Endothelial cell of umbilical vein (primary cell): ENCODE results near the gene TAOK1. TPM values are rescaled to one million over a fixed set of nuclear protein-coding genes. Genes with fewer than 3 reads are reported as not detected.

Experiments
- BruUV-seq: library from RNA; stranded (reverse); fragments of 400-500 nt; replicated peaks from 2 replicates; lab custom pipeline; 2021; lab: Mats Ljungman, UMichigan
- CTCF ChIA-PET: fragments of 300-600, 350-600 bp; sonication (Branson Sonifier 250); formaldehyde crosslinking; loops from one replicate; lab custom pipeline; 2021; ENCODE audit warnings: antibody characterized with exemption, inconsistent platforms; lab: Charles Lee
- POLR2A ChIA-PET: fragments of 300-600, 350-600 bp; sonication (Branson Sonifier 250); formaldehyde crosslinking; loops from one replicate; lab custom pipeline; 2021; ENCODE audit warnings: antibody characterized with exemption, inconsistent platforms; lab: Charles Lee
- DNase-seq: peaks from one replicate; pipeline ENCODE4 v3.0.0-alpha.2; 2011; ENCODE audit warnings: low read depth, low spot score
- FAIRE-seq: peaks from 2 replicates; lab custom pipeline; 2011; peaks lifted over from hg19 to GRCh38; lab: Jason Lieb, UNC
- H2AFZ ChIP-seq: 2 replicates; pipeline ENCODE4 v1.6.0; 2012; ENCODE audit warnings: low read depth, low read length, control low read depth, inconsistent platforms
- H3K27ac ChIP-seq: 2 replicates; pipeline ENCODE4 v1.5.1; 2011; ENCODE audit warnings: low read depth, mild to moderate bottlenecking, control low read depth, low read length, moderate library complexity; ENCODE audit not compliant: insufficient read depth
- H3K27me3 ChIP-seq, 2 experiments: 2 replicates each; pipeline versions ENCODE4 v1.6.0 to v1.6.1; 2011; ENCODE audit warnings: low read length in 2 of 2, mixed read lengths in 1 of 2; ENCODE audit not compliant: control insufficient read depth in 2 of 2, insufficient read depth in 2 of 2
- H3K36me3 ChIP-seq, 2 experiments: 2 replicates in 1 of 2; 3 replicates in 1 of 2; pipeline ENCODE4 v1.5.1; 2011; ENCODE audit warnings: low read length in 2 of 2, mild to moderate bottlenecking in 1 of 2, moderate library complexity in 1 of 2; ENCODE audit not compliant: control insufficient read depth in 2 of 2, insufficient read depth in 2 of 2; ENCODE audit errors: extremely low read depth in 1 of 2
- H3K4me1 ChIP-seq: 3 replicates; pipeline ENCODE4 v1.5.1; 2011; ENCODE audit warnings: mild to moderate bottlenecking, low read length; ENCODE audit not compliant: control insufficient read depth, insufficient read depth; ENCODE audit errors: extremely low read depth
- H3K4me2 ChIP-seq: 2 replicates; pipeline ENCODE4 v1.6.1; 2011; ENCODE audit warnings: low read length, control low read depth, mixed read lengths; ENCODE audit not compliant: insufficient read depth
- H3K4me3 ChIP-seq, 3 experiments: fragments of 200-600 bp in 1 of 3; sonication (generic), shearing (Covaris generic) in 1 of 3; replicated peaks in 1 of 3; 2 replicates each; pipeline ENCODE4 v1.5.1; 2011 to 2016; ENCODE audit warnings: control low read depth in 3 of 3, low read length in 3 of 3, mild to moderate bottlenecking in 2 of 3, inconsistent platforms in 1 of 3, low read depth in 1 of 3, moderate library complexity in 1 of 3; ENCODE audit not compliant: insufficient read depth in 1 of 3
- H3K79me2 ChIP-seq: 2 replicates; pipeline ENCODE4 v1.6.0; 2012; ENCODE audit warnings: low read length, inconsistent platforms; ENCODE audit not compliant: control insufficient read depth, insufficient read depth
- H3K9ac ChIP-seq: replicated peaks from 2 replicates; pipeline ENCODE3; 2011; ENCODE audit warnings: low read length, control low read depth; ENCODE audit not compliant: insufficient read depth; ENCODE audit errors: extremely low read depth
- H3K9me1 ChIP-seq: replicated peaks from 3 replicates; pipeline ENCODE4 v1.6.0; 2011; ENCODE audit warnings: mild to moderate bottlenecking, low read length; ENCODE audit not compliant: control insufficient read depth, insufficient read depth; ENCODE audit errors: extremely low read depth
- H3K9me3 ChIP-seq: replicated peaks from 2 replicates; pipeline ENCODE4 v1.5.1; 2012; ENCODE audit warnings: low read length, inconsistent platforms; ENCODE audit not compliant: control insufficient read depth, insufficient read depth
- H4K20me1 ChIP-seq: replicated peaks from 2 replicates; pipeline ENCODE3; 2011; ENCODE audit warnings: mild to moderate bottlenecking, low read length; ENCODE audit not compliant: control insufficient read depth, insufficient read depth; ENCODE audit errors: extremely low read depth
- EZH2 ChIP-seq: IDR thresholded peaks from 2 replicates; pipeline ENCODE4 v1.6.1; 2012; ENCODE audit warnings: borderline replicate concordance, low read depth, mild to moderate bottlenecking, moderate library complexity, low read length, inconsistent platforms; ENCODE audit not compliant: severe bottlenecking
- FOS ChIP-seq: IDR thresholded peaks from 2 replicates; pipeline ENCODE4 v1.6.1; 2011; ENCODE audit warnings: mild to moderate bottlenecking, low read length, moderate library complexity, borderline replicate concordance; ENCODE audit not compliant: insufficient read depth
- GATA2 ChIP-seq: IDR thresholded peaks from 2 replicates; pipeline ENCODE4 v1.7.0; 2011; ENCODE audit warnings: low read depth, mild to moderate bottlenecking, moderate library complexity, mixed read lengths, low read length; ENCODE audit not compliant: insufficient read length, insufficient read depth
- JUN ChIP-seq: IDR thresholded peaks from 2 replicates; pipeline ENCODE4 v1.6.1; 2011; ENCODE audit warnings: borderline replicate concordance, low read depth; ENCODE audit not compliant: insufficient read length, insufficient read depth
- MYC ChIP-seq: IDR thresholded peaks from one replicate; pipeline ENCODE4 v1.6.1; 2011; ENCODE audit warnings: mild to moderate bottlenecking, low read depth, low read length
- POLR2A ChIP-seq: IDR thresholded peaks from 2 replicates; pipeline ENCODE4 v1.6.1; 2012; ENCODE audit warnings: low read depth, mild to moderate bottlenecking, control low read depth, low read length
- POLR2AphosphoS5 ChIP-seq: IDR thresholded peaks from 2 replicates; pipeline ENCODE4 v1.6.1; 2012; ENCODE audit warnings: low read depth, mild to moderate bottlenecking, control low read depth, low read length, moderate library complexity; ENCODE audit not compliant: insufficient read depth
- dilution Hi-C: fragments of 300-500 bp; cut with MboI; formaldehyde crosslinking; loops from one replicate; pipeline ENCODE4 v1.15.0; 2019; ENCODE audit warnings: low sequenced_read_pairs; ENCODE audit not compliant: extremely low pct_ligation_motif_present
- intact Hi-C: fragments of 100-400 bp; cut with micrococcal nuclease; formaldehyde crosslinking; loops from one replicate; pipeline ENCODE4 v1.10.0; 2022
- polyA plus RNA-seq, 4 experiments: library from polyadenylated mRNA; depleted of rRNA in 3 of 4; stranded (reverse) in 3 of 4; unstranded in 1 of 4; fragments of >200 nt; gene quantifications; 2 replicates each; pipeline versions ENCODE4 v1.2.1 to v1.2.3, GENCODE V29; 2011 to 2012; ENCODE audit warnings: missing spikeins in 1 of 4
- total RNA-seq: library from RNA; stranded (reverse); gene quantifications from 2 replicates; pipeline ENCODE4 v1.2.3, GENCODE V29; 2021
- TF ChIP-seq, protein P1 (sequence below): IDR thresholded peaks from 2 replicates; pipeline ENCODE4 v1.6.1; 2011; ENCODE audit not compliant: insufficient read depth, insufficient read length
- TF ChIP-seq, protein P2 (sequence below), 2 donors: IDR thresholded peaks; 1 replicate in 1 of 2; 2 replicates in 1 of 2; pipeline ENCODE4 v1.5.1; 2011; ENCODE audit warnings: low read length in 2 of 2, mild to moderate bottlenecking in 2 of 2, moderate library complexity in 2 of 2, control low read depth in 1 of 2, inconsistent platforms in 1 of 2, low read depth in 1 of 2; ENCODE audit not compliant: insufficient read depth in 1 of 2; ENCODE audit errors: extremely low read depth in 1 of 2

The TAOK1 gene
- total and polyA plus RNA-seq, 2 donors (not counting 3 experiments of a cell fraction or from before 2014, with no cell fraction given) = 11.0 to 82.2 TPM

DNA sequence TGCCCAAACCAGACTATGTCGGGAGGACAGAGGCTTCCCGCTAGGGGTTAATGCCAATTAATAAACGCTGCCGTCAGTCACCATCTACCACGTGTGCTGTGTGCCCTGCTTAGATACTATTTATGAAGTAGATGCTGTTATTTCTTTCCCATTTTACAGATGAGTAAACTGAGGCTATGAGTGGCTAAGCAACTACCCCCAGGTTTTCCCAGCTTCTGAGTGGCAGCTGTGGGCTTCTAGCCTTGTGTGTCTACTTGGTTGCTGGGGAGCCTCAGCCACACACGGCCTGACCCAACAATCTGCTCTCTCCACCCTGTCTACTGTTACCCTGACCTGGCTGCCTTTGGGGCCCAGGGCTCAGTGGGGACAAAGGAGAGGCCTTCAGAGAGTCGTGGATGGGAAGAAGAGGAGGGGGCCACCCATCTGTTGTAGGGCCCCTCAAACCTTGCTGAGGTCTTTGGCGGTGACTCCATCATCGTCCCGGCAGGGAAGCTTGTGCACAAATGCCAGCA, 192.1 kb downstream of the TAOK1 start:
- Histone ChIP-seq H3K27ac (no peak overlapping the region), H3K4me2 (no peak overlapping the region), H3K9ac (no peak overlapping the region), H2AFZ (no peak overlapping the region), H3K9me1 (no peaks in the 10 kb centered on the region), H3K27me3 (no peaks in the 10 kb centered on the region), H3K9me3 (no peaks in the 10 kb centered on the region), H3K36me3 (peaks cover 18 to 36% of the 10 kb centered on the region in 2 experiments), H3K4me1 (peaks cover 36% of the 10 kb centered on the region), H3K4me3 (no peak overlapping the region), H3K79me2 (peaks cover 59% of the 10 kb centered on the region), H4K20me1 (no peaks in the 10 kb centered on the region)
- ChIA-PET CTCF (interaction anchor here (0.8 to 9.4 kb wide), 5 partner anchors 10 to 511 kb away, joined by 3 to 152 read pairs (median 15); partner anchors contain the start of genes ABHD15 and ANKRD13B), POLR2A (no interaction called here)
- TF ChIP-seq POLR2AphosphoS5 (no peak), POLR2A (no peak), MYC (no peak), JUN (no peak), GATA2 (no peak), FOS (no peak), EZH2 (no peak)
- TF ChIP-seq, protein P1, sequence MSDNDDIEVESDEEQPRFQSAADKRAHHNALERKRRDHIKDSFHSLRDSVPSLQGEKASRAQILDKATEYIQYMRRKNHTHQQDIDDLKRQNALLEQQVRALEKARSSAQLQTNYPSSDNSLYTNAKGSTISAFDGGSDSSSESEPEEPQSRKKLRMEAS = no peak
- TF ChIP-seq, protein P2, sequence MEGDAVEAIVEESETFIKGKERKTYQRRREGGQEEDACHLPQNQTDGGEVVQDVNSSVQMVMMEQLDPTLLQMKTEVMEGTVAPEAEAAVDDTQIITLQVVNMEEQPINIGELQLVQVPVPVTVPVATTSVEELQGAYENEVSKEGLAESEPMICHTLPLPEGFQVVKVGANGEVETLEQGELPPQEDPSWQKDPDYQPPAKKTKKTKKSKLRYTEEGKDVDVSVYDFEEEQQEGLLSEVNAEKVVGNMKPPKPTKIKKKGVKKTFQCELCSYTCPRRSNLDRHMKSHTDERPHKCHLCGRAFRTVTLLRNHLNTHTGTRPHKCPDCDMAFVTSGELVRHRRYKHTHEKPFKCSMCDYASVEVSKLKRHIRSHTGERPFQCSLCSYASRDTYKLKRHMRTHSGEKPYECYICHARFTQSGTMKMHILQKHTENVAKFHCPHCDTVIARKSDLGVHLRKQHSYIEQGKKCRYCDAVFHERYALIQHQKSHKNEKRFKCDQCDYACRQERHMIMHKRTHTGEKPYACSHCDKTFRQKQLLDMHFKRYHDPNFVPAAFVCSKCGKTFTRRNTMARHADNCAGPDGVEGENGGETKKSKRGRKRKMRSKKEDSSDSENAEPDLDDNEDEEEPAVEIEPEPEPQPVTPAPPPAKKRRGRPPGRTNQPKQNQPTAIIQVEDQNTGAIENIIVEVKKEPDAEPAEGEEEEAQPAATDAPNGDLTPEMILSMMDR (IDR thresholded peaks at IDR 0.05; ENCODE audit: extremely low read depth in 1 of 2, insufficient read depth in 1 of 2, low read depth in 1 of 2, low read length in 2 of 2) = no peak
- BruUV-seq = no TSS peak
- dilution Hi-C loops (no loop called here), intact Hi-C loops (no loop called here)
- DNase-seq = no peak
- no peak for FAIRE-seq
